OCI-LY1 (cell line): ENCODE data around the gene DNAJB12.

ENCODE experiments used
- H2AFZ ChIP-seq: fragments of 200-600 bp; sonication (generic), shearing (Covaris generic); 2 replicates; pipeline ENCODE4 v1.6.0; 2014; ENCODE audit warnings: antibody characterized with exemption, mild to moderate bottlenecking, low read length
- H3F3A ChIP-seq: fragments of 200-600 bp; sonication (generic), shearing (Covaris generic); 2 replicates; pipeline ENCODE4 v1.6.0; 2014; ENCODE audit warnings: mild to moderate bottlenecking, antibody characterized with exemption, low read length, moderate library complexity; ENCODE audit not compliant: insufficient read depth
- H3K27ac ChIP-seq: fragments of 200-600 bp; sonication (generic); 2 replicates; pipeline ENCODE4 v1.5.1; 2014; ENCODE audit warnings: low read length, mixed run types, mild to moderate bottlenecking, low read depth; ENCODE audit not compliant: poor library complexity, severe bottlenecking
- H3K27me3 ChIP-seq: fragments of 200-600 bp; sonication (generic); 2 replicates; pipeline ENCODE4 v1.6.0; 2014; ENCODE audit warnings: antibody characterized with exemption, mild to moderate bottlenecking, low read length, moderate library complexity; ENCODE audit not compliant: insufficient read depth
- H3K36me3 ChIP-seq: fragments of 200-600 bp; sonication (generic); 2 replicates; pipeline ENCODE4 v1.6.1; 2014; ENCODE audit warnings: mild to moderate bottlenecking, antibody characterized with exemption, low read length, moderate library complexity, mixed read lengths; ENCODE audit not compliant: insufficient read depth
- H3K4me1 ChIP-seq: fragments of 200-600 bp; sonication (generic); 2 replicates; pipeline ENCODE4 v1.5.1; 2014; ENCODE audit warnings: mild to moderate bottlenecking, low read length, moderate library complexity; ENCODE audit not compliant: insufficient read depth, severe bottlenecking
- H3K4me2 ChIP-seq: fragments of 200-600 bp; sonication (generic), shearing (Covaris generic); 2 replicates; pipeline ENCODE4 v1.6.1; 2014; ENCODE audit warnings: low read length
- H3K4me3 ChIP-seq: fragments of 200-600 bp; sonication (generic); 2 replicates; pipeline ENCODE4 v1.5.1; 2014; ENCODE audit warnings: low read length, low read depth, mild to moderate bottlenecking, mixed read lengths; ENCODE audit not compliant: poor library complexity, severe bottlenecking
- H3K79me2 ChIP-seq: fragments of 200-600 bp; shearing (Covaris generic); 2 replicates; pipeline ENCODE4 v1.6.1; 2016; ENCODE audit warnings: mixed run types, low read length, mixed read lengths; ENCODE audit not compliant: insufficient read depth
- H3K9ac ChIP-seq: fragments of 200-600 bp; sonication (generic), shearing (Covaris generic); 2 replicates; pipeline ENCODE4 v1.6.1; 2014; ENCODE audit warnings: mild to moderate bottlenecking, low read length, mixed read lengths
- H3K9me2 ChIP-seq: fragments of 200-600 bp; sonication (generic), shearing (Covaris generic); 2 replicates; pipeline ENCODE4 v1.6.1; 2014; ENCODE audit warnings: low read depth, mild to moderate bottlenecking, low read length, mixed read lengths
- H3K9me3 ChIP-seq: fragments of 200-600 bp; shearing (Covaris generic); 2 replicates; pipeline ENCODE4 v1.6.1; 2014; ENCODE audit warnings: low read length, mixed read lengths
- H4K20me1 ChIP-seq: fragments of 200-600 bp; sonication (generic), shearing (Covaris generic); 2 replicates; pipeline ENCODE4 v1.6.0; 2016; ENCODE audit warnings: mild to moderate bottlenecking, low read length; ENCODE audit not compliant: insufficient read depth
- CTCF ChIP-seq: fragments of 200-600 bp; sonication (generic), shearing (Covaris generic); IDR thresholded peaks from 2 replicates; pipeline ENCODE4 v1.5.1; 2017; ENCODE audit warnings: mild to moderate bottlenecking, antibody characterized with exemption, low read length, moderate library complexity, mixed read lengths
- EZH2 ChIP-seq: fragments of 200-600 bp; sonication (generic), shearing (Covaris generic); IDR thresholded peaks from 2 replicates; pipeline ENCODE4 v1.8.0; 2017; ENCODE audit warnings: borderline replicate concordance, mixed run types, mild to moderate bottlenecking, antibody characterized with exemption, low read length, moderate library complexity, mixed read lengths

DNAJB12 gene

GRCh38 chr10:72285972-72286521 is 68.7 kb downstream of the DNAJB12 start:
- H3K27me3 ChIP-seq = no peaks in the 10 kb centered on the region
- H3K27ac ChIP-seq = peak overlapping the region; percentile 35
- no peak overlapping the region for H3K9ac ChIP-seq
- H3K4me1 ChIP-seq = peaks cover 21% of the 10 kb centered on the region
- no peaks in the 10 kb centered on the region for H3F3A ChIP-seq
- H3K9me3 ChIP-seq = no peaks in the 10 kb centered on the region
- no peaks in the 10 kb centered on the region for H4K20me1 ChIP-seq
- TF ChIP-seq CTCF (no peak), EZH2 (no peak)
- H3K9me2 ChIP-seq = no peaks in the 10 kb centered on the region
- H3K36me3 ChIP-seq = no peaks in the 10 kb centered on the region; the same call in 1 of the 2 replicates
- H2AFZ ChIP-seq = no peak overlapping the region
- H3K4me3 ChIP-seq = no peak overlapping the region
- H3K79me2 ChIP-seq = no peaks in the 10 kb centered on the region
- H3K4me2 ChIP-seq = peak overlapping the region; percentile 40

GRCh38 chr10:72283131-72283530 is 71.6 kb downstream of the DNAJB12 start:
- H3K27me3 ChIP-seq = no peaks in the 10 kb centered on the region
- no peak overlapping the region for H3K4me2 ChIP-seq
- peaks cover 18% of the 10 kb centered on the region for H3K4me1 ChIP-seq

More at GRCh38 chr10:72283131-72283530, 71.6 kb downstream of the DNAJB12 start:
- Histone ChIP-seq H3K27ac (no peak overlapping the region), H3K4me3 (no peak overlapping the region), H4K20me1 (no peaks in the 10 kb centered on the region), H3K9ac (no peak overlapping the region), H2AFZ (no peak overlapping the region), H3K36me3 (no peaks in the 10 kb centered on the region; the same call in 1 of the 2 replicates), H3F3A (no peaks in the 10 kb centered on the region), H3K79me2 (no peaks in the 10 kb centered on the region), H3K9me3 (no peaks in the 10 kb centered on the region), H3K9me2 (no peaks in the 10 kb centered on the region)
- no peak for TF ChIP-seq EZH2
